GM21381 (cell line): ENCODE measurements around the gene MRPL10.
A peak's percentile ranks its signal among the peaks of the same experiment; 100 is the strongest.

Experiments
- ATAC-seq: cut with Tn5 transposase; IDR thresholded peaks from one replicate; pipeline ENCODE4 v1.9.1; 2021; ENCODE audit warnings: mild to moderate bottlenecking, moderate library complexity; ENCODE audit not compliant: unreplicated experiment

The MRPL10 gene

DNA sequence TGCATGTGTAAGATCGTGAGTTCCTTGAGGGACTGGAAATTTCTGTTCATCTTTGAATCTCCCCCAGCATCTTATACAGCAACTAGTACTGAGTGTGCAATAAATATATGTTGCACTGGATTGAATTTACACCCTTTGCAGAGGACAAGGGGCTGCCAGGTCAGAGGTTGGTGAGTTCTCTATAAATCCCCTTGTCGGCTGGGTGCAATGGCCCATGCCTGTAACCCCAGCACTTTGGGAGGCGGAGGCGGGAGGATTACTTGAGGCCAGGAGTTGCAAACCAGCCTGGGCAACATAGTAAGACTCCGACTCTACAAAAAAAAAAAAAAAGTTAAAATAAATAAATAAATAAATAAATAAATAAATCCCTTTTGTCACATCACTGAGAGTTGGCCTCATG lies 29.0 kb upstream of the MRPL10 start:
- no peak for ATAC-seq

DNA sequence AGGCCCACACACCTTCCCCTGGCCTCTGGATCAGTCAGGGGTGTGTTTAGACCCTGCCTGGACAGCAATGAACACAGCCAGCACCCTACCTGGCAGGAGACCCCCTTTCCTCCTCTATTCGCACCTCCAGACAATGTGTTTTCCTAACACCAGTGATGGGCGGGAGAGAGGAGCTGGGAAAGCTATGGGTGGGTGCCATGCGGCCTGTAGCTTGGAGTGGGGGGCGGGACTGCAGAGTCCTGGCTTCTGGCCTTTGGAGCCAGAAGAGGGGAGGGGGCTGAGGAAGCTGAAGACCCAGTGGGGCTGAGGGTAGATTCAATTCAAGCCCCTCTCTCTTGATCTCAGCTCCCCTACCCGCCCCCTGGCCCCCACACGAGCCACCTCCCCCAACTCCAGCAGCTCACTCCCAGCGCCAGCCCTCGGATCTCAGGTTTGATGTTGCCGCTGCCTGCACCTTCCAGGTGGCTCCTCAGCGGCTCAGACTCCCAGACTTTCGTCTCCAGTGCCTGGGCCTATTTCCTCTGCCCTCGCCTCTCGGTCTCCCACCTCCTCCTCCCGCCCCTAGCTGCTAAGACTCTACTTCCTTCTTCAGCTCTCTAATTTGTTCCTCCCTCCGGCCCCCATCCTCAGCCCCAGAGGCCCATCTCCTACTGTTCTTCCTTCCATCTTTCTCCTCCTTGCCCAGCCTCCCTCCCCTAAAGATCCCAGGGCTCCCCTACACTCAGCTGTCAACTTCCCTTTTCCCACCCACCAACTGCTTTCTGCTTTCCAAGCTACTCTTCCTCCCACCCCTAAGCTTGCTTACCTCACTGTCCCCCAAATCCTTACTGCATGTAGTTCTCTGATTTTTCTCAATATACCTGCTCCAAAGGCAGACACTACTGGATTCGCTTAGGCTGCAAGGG lies 26.5 kb upstream of the MRPL10 start:
- no peak for ATAC-seq

DNA sequence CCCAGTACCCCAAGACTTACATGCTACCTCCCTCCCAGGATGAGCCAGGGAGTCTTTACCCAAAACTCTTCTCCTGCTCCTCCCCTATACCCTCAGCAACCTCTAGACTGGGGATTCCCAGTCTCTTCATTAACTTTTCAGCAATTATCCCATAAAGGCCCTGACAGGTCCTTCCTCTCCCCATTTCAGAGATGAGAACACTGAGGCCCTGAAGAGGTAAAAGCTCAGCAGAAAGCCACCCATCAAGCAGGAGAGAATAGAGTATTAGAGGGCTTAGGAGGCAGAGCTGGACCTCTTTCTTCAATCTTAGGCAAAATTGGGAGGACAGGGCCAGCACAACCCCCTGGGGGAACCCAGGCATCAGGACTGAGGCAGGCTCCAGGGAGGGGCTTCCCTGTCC lies 25.5 kb upstream of the MRPL10 start:
- no peak for ATAC-seq

DNA sequence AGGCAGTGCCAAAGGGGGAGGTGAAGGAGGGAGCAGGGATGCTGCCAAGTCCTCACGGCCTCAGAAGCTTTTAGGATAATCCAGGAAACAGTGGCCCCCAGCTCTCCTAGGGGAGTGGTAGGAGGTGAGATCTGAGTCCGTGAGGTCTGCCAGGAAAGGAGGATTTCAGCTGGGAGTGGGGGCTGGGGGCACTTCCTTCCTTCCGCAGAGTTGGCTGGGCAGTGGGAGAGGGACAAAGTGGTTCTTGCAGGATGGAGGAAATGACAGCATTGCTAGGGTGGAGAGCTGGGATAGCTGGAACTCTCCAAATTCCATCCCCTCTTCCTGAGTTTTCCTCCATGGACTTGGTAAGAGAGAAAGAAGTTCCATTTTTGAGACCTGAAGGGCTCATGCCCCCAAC lies 24.4 kb upstream of the MRPL10 start:
- ATAC-seq = no peak

DNA sequence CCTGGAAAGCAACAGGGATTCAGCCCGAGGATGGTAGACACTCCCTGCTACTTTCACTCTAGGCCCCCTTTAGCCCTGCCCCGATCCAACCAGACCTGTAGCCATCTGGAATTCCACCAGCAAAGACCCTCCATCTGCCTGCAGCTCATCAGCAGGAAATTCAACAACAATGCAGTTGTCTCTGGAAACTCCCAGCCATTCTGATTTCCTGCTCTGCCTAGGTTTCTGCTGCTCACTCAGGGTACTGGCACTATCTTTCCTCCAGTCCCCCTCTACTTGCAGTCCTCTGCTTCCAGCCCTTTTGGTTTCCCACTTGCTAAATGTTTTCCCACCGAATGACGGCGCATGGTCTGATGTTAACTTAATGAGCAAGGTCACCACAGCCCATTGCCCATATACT lies 22.3 kb upstream of the MRPL10 start:
- no peak for ATAC-seq

DNA sequence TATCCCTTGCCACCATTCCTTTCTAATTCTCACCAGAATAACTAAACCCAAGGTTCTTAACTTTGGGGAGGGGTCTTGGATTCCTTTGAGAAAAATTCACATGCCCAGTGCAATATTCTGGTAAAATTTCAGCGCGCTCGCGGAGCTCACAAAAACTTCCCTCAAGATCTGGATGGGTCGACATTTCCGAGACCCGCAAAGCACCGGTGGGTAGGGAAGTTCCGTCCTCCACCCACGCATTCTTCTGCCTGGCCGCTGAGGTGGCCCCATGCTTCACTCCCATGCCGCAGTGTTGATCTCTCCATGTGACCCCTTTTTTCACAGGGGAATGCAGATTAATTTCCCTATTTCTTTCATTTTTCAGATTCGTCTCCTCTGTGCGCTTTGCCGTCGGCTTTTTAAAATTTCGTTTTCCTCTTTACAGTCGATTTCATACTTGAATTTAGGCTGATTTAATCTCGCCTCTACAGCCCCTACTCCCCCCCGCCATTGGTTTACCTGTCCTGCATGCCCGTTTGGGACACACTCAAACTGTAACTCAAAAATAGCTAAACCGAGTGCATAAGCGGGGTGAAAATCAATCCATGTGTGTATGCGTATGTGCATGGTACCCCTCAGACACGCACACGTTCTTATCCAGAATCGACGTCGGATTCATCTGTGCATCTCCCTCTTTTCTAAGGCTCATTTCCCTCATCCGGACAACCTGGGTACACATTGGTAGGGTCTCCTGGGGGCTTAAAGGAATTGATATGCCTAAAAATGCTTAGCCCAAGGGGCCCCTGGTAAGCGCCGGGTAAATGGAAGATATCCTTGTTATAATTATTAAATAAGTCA lies 21.0 kb upstream of the MRPL10 start:
- ATAC-seq = no peak

DNA sequence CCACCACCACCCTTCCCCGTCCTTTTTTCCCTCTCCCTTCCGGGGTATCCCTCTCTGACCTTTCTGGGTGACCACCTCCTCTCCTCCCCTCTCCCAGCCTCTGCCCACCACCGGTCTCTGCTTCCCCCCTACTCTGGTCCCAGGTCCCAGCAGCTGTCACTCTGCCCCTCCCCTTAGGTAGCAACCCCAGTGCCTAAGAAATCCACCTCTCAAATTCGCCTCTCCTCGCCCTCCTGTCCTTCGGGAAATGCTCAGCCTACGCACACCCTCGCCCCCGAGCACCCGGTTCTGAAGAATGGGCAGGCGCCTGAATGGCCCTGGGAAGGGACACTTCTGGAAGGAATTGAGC lies 20.4 kb upstream of the MRPL10 start:
- no peak for ATAC-seq

DNA sequence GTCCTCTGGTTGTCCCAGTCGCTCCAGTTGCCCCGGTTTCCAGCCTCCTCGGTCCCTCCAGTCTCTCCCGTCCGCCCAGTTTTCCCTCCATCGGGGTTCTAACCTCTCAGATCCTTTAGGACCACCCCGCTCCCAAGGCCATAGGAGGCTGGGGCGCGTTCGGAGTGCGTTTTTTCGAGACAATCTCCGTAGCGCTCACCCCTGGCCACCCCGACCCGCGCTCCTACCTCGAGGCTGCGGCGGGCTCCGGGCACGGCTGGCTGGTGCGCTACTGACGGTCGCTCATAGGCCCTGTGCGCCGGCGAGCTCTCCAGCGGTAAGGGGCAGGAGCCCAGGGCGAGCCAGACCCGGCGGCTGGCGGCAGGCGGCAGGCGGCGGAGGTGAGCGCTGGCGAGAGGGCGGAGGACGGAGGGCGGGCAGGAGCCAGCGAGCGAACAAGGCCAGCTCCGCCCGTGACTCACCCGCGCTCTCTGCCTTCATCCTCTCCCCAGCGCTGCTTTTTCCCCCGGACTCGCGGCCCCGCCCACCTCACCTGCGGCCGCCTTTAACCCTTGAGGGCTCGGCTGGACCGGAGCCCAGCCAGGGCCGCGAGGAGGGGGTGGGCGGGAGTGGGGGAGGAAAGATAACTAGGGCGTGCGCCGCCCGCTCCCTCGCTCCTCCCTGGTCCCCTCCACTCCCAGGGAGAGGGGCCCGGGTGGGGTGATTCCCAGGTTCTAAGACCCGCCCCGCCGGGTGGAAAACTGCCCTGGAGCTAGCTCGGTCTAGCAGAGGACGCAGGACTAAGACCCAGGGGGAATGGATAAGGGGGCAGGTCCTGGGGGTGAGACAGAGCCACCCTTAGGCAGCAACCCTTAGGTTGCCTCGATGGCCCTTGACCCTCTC lies 19.6 kb upstream of the MRPL10 start, which contains the start of gene SP6:
TSS of gene SP6 (minus strand) at position 472 of the 882 bp plus-strand sequence. CDS start 2,734 bp downstream, outside the sequence.
- no peak for ATAC-seq

DNA sequence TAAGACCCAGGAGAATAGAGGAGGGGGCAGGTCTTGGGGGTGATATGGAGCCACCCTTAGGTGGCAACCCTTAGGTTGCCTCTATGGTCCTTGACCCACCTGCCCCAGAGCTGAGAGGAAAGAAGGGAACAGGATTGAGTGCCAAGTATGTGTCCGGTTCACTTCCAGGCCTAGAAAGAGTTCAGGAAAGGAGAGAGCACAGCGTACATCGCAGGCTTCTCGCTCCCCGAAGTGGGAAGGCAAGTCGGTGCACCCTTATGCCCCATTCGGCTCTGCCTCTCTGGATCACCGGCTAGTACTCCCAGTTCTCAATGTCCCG lies 19.0 kb upstream of the MRPL10 start:
- ATAC-seq = no peak

DNA sequence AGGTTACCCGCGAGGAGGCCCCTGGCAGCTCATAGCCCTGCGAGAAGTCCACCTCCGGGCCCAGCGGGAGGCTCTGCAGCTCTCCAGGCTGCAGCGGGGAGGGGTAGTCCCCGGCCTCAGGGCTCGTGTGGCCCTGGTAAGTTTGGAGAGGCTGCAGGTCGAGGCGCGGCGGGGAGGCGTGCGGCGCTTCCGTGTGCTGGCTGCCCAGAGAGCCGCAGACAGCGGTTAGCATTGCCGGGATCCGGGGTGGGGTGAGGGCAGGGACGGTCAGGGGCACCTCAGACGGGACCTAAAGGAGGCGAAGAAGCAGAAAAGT lies 16.8 kb upstream of the MRPL10 start:
- ATAC-seq = no peak

DNA sequence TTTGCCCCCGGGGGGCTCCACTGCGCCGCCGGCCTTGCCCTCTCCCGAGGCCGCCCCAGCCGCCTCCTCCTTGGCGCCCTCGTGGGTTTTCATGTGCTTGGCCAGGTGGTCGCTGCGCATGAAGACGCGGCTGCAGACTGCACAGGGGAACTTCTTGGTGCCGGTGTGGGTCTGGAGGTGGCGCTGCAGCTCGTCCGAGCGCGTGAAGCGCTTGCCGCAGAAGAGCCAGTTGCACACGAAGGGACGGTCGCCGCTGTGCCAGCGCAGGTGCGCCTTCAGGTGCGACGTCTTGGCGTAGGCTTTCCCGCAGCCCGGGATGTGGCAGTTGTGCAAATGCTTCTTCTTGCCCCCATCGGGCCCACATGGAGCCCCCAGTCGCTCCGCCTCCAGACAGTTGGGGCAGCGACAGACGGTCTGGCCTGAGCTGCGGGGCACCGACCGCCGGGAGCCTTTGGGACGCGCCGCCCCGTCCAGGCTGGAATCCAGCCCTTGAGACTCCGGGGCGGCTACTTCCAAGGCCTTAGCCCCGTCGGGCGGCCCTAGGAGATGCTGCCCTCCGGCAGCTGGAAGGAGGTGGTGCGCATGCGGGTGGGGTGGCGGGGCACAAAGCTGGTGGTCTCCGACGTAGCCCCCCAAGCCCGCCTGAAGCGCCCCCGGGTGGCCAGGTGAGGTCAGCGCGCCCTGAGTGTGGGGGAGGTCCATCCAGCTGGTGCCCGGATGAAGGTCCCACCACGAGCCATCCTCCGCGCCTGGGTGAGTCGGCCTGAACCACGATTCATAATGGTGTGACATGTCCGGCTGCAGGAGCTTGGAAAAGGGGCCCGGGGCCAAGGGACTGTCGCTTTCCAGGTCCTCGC lies 16.2 kb upstream of the MRPL10 start:
- no peak for ATAC-seq

DNA sequence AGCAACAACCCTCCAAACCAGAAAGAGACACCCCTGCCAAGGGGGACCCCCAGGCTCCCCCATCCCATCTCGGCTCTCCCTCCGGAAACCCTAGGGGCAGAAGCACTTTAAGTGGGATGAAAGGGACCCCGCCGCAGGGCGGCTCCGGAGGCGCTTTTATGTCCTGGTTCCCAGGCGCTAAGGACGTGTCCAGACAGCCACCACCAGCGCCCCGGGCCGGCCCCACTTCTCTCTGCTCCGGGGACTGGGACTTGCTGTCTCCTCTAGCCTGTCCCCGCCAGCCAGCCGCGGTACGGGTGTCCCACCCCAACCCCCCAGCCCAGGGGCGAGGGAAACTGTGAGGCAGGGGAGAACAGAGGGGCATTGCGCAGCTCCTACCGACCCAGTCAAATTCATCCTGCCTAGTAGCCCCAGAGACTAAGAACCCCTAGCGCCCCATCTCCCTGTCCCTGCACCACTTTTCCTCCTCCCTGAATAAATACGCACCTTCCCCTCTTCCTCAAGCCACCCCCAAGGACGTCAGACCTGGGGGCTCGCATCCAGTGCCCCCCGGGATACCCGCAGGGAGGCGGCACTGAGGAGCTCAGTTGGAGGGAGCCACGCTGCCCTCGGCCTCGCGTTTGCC lies 15.5 kb upstream of the MRPL10 start:
- no peak for ATAC-seq

DNA sequence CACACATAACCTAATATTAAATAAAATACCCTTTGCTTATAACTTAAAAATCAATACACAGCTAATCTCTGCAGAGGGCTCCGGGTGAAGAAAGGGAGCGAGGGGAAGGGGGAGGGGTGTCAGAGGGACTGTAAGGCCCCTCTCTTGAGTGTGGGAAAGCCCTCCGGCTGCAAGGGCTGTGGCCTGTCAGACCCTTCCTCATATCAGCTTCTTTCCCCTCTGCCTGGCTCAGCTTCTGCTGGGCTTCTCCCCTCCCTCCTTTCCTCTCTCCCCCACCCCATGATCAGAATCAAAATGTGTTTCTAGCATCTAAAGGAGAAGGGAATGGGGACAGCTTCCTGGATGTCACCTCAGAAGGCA lies 14.4 kb upstream of the MRPL10 start:
- ATAC-seq = no peak

DNA sequence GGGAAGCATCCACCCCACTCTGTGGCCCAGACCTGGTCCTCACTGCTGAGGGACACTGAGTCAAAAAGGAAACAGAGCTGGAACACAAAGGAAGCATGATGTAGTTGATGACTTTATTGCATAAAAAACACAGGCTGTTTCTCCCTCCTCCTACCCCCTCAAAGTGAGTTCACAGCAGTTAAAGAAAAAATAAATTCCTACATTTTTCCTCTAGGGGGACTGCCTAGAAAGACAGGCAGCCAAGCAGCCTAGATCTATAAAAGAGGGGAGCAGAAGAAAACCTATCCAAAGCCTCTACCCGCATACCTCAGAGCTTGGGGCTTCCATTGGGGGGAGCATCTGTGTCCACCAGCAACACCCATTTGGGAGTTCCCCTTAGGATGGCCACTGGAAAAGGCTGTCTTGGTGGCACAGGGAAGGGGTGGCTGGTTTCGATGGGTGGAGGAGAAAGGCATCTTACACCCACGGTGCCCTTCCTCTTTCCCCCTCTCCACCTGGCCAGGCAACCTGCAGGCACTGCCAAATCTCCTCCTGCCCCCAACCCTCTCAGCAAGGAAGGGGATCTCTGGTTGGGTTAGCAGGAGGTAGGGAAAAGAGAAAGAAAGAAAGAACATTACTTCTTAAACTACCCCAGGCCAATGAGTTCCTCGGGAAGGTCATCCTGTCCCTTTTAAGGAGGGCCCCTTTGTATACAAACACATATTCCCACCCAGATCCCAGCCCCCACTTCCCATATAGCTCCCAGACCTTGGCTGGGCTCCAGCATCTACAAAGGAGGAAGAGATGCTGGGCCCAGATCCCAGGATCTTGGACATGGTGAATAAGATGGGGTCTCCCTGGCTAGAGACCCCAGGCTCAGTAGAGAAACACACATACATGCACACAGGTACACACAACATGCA lies 13.7 kb upstream of the MRPL10 start:
- no peak for ATAC-seq

DNA sequence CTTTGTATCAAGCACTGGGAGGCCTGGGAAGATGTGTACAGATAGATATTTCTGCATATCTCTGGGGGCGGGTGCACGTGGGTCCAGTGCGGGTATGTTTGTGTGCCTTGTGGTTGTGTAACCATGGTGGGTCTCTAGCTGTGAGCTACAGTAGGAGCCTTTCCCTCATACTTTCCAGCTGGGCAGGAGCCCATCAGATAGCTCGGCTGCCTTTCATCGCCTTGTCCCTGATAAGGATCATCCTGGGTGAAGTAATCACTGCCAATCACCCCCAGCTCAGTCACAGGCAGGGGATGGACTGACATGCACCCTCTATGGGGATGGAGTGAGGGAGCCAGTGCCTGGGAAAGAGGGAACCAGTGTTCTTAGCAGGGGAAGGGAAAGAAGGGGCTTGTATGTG lies 12.9 kb upstream of the MRPL10 start:
- ATAC-seq = no peak

DNA sequence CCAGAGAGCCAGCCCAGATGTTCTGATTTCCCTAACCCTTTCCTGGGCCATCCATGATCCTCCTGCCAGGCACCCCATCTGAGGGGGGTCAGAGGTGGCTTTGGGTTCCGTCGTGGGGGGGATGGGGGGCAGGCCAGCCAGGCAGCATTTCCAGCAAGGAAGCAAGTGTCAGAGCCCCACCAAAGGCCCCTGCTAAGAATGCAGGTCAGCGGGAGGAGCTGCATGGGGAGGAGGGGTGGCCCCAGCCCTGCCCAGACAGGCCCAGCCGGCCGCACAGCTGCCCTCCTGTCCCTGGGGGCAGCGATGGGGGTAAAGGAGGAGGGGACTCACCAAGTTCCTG lies 12.0 kb upstream of the MRPL10 start:
- no peak for ATAC-seq

DNA sequence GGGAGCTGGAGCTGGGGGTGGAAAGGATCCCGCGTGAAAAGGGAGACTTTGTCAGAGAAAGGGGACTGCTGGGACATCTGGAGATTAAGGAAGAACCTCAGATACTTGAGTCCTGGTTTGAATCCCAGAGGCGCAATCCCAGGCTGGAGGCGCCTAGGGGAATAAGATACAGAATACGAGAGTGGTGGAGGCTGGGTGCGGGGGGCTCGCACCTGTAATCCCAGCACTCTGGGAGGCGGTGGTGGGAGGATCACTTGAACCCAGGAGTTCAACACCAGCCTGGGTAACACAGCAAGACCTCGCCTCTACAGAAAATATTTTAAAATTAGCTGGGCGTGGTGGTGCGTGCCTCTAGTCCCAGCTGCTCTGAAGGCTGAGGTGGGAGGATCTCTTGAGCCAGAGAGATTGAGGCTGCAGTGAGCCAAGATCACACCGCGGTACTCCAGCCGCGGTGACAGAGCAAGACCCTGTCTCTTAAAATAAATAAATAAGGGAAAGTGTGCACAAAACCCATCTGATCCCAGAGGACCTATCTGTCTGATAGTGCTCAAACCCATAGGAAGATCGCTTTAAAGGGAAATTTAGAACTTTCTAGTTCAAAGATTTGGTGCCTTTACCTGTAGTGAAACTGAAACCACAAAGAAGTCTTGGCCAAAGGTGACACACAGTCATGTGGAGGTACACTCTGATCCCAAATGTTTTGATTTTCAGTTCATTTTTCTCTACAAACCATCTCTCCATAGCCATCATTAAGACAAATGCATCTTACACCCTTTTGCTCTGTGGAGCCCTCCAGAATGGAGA lies 10.3 kb upstream of the MRPL10 start:
- ATAC-seq = no peak

DNA sequence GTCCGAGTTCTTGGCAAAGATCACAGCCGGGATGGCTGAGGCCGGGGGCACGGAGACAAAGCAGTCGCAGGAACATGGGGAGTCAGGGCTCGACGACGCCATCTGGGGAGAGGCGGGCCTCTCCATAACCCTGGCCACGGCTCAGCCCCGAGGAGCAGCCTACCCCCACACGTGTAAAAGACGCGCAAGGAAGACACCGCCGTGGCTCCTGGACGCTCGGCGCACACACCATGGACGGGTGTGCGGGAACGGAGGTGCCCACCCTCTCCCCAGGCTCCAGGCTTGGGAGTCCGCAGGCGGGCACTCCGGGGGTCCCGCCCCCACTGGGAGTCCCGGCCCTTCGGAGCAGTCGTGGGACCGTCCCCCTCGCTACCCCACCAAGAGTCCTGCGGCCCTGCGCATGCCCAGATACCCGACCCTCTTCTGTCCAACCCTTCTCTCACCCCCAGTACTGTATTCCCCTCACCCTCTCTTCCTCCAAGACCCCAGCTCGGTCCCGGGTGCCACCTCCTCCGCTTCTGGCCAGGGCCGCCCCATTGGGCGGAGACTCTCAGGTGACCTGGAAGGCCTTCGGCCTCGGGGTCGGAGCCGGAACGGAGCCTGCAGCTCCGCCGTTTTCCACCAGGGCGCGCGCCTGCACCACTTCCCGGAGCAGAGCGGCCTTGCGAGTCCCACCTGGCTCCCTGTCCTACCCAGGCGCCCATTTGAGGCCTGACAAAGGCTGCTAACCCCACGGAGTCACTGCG lies 9.6 kb upstream of the MRPL10 start, which contains the start of gene SCRN2:
TSS of gene SCRN2 (minus strand) at position 532 of the 746 bp plus-strand sequence. CDS start at position 102, 430 bp downstream.
- ATAC-seq = peak; percentile 82
